HepG2 (cell line): ENCODE measurements around the gene ABCB6. TPM values are rescaled to one million over a fixed set of nuclear protein-coding genes. Genes with fewer than 3 reads are reported as not detected.

Experiments
- CHCHD3 ChIP-seq: sonication (generic); formaldehyde crosslinking; IDR thresholded peaks from 2 replicates; pipeline ENCODE4 v1.8.0; 2022; ENCODE audit warnings: mild to moderate bottlenecking, missing genetic modification reagents, moderate library complexity
- DPF2 ChIP-seq: sonication (generic); formaldehyde crosslinking; IDR thresholded peaks from 2 replicates; pipeline ENCODE4 v1.4.0; 2020; ENCODE audit warnings: mild to moderate bottlenecking, low read depth, missing genetic modification reagents, borderline replicate concordance
- ELF3 ChIP-seq: IDR thresholded peaks from 2 replicates; pipeline ENCODE4 v1.6.1; 2016; ENCODE audit warnings: missing genetic modification reagents, missing compliant biosample characterization
- FOSL1 ChIP-seq: sonication (generic); formaldehyde crosslinking; IDR thresholded peaks from 2 replicates; pipeline ENCODE4 v1.9.0; 2021; ENCODE audit warnings: missing genetic modification reagents, borderline replicate concordance
- KLF9 ChIP-seq: IDR thresholded peaks from 2 replicates; pipeline ENCODE4 v1.6.1; 2016; ENCODE audit warnings: low read depth
- MIXL1 ChIP-seq: IDR thresholded peaks from 2 replicates; pipeline ENCODE4 v1.6.1; 2016
- NR2F6 ChIP-seq, 2 experiments: IDR thresholded peaks; 2 replicates each; pipeline ENCODE4 v1.6.1; 2016; ENCODE audit warnings: antibody characterized with exemption in 1 of 2, mild to moderate bottlenecking in 1 of 2
- POLR2AphosphoS2 ChIP-seq: IDR thresholded peaks from 2 replicates; pipeline ENCODE4 v1.6.1; 2011; ENCODE audit warnings: low read depth, low read length, improper control_type of control experiment
- RARA ChIP-seq: IDR thresholded peaks from 2 replicates; pipeline ENCODE4 v1.6.1; 2016; ENCODE audit warnings: missing genetic modification reagents, missing compliant biosample characterization
- RFX3 ChIP-seq: IDR thresholded peaks from 2 replicates; pipeline ENCODE4 v1.6.1; 2016; ENCODE audit warnings: missing biosample characterization, missing genetic modification reagents
- SKI ChIP-seq: fragments of 450-650 bp; IDR thresholded peaks from one replicate; pipeline ENCODE4 v1.6.1; 2018; ENCODE audit warnings: mild to moderate bottlenecking; ENCODE audit not compliant: partially characterized antibody
- SMAD3 ChIP-seq: sonication (generic); formaldehyde crosslinking; IDR thresholded peaks from 2 replicates; pipeline ENCODE4 v1.4.0; 2020; ENCODE audit warnings: missing genetic modification reagents
- SMAD9 ChIP-seq: sonication (generic); formaldehyde crosslinking; IDR thresholded peaks from 2 replicates; pipeline ENCODE4 v1.5.1; 2020; ENCODE audit warnings: mild to moderate bottlenecking, missing genetic modification reagents
- TMF1 ChIP-seq: sonication (generic); formaldehyde crosslinking; IDR thresholded peaks from 2 replicates; pipeline ENCODE4 v1.8.1; 2022; ENCODE audit warnings: low read depth, missing genetic modification reagents
- ZIK1 ChIP-seq: sonication (generic); formaldehyde crosslinking; IDR thresholded peaks from 2 replicates; pipeline ENCODE4 v1.5.0; 2020; ENCODE audit warnings: mild to moderate bottlenecking, low read depth, missing genetic modification reagents, borderline replicate concordance
- ZMYM2 ChIP-seq: sonication (generic); formaldehyde crosslinking; IDR thresholded peaks from 2 replicates; pipeline ENCODE4 v1.8.0; 2022; ENCODE audit warnings: mild to moderate bottlenecking, missing genetic modification reagents
- ZNF350 ChIP-seq: sonication (generic); formaldehyde crosslinking; IDR thresholded peaks from 2 replicates; pipeline ENCODE4 v1.4.0; 2020; ENCODE audit warnings: mild to moderate bottlenecking, low read depth, missing genetic modification reagents, borderline replicate concordance
- ZNF44 ChIP-seq: sonication (generic); formaldehyde crosslinking; IDR thresholded peaks from 2 replicates; pipeline ENCODE4 v1.5.1; 2020; ENCODE audit warnings: mild to moderate bottlenecking, missing genetic modification reagents
- ZNF446 ChIP-seq: sonication (generic); formaldehyde crosslinking; IDR thresholded peaks from 2 replicates; pipeline ENCODE4 v1.5.0; 2020; ENCODE audit warnings: mild to moderate bottlenecking, missing genetic modification reagents
- ZNF660 ChIP-seq: sonication (generic); formaldehyde crosslinking; IDR thresholded peaks from 2 replicates; pipeline ENCODE4 v1.5.1; 2020; ENCODE audit warnings: mild to moderate bottlenecking, low read depth, missing genetic modification reagents, borderline replicate concordance
- ZNF678 ChIP-seq: sonication (generic); formaldehyde crosslinking; IDR thresholded peaks from 2 replicates; pipeline ENCODE4 v1.4.0; 2020; ENCODE audit warnings: mild to moderate bottlenecking, missing genetic modification reagents
- polyA plus RNA-seq, 8 experiments: library from polyadenylated mRNA; depleted of rRNA in 3 of 8; stranded (reverse) in 7 of 8; unstranded in 1 of 8; fragments of >200 nt; fragmentation: Illumina TruSeq in 4 of 8; extraction: Trizol in 4 of 8; gene quantifications; 2 replicates each; pipeline versions ENCODE4 v1.2.1 to v1.2.3, GENCODE V29; 2011 to 2016; ENCODE audit warnings: low read depth in 4 of 8, missing spikeins in 1 of 8, mixed read lengths in 1 of 8; ENCODE audit not compliant: insufficient read depth in 1 of 8
- total RNA-seq, 5 experiments: library from RNA; depleted of rRNA; stranded (reverse); fragments of >200 nt; fragmentation: Illumina TruSeq; extraction: Trizol; gene quantifications; 2 replicates each; pipeline ENCODE4 v1.2.3, GENCODE V29; 2016; ENCODE audit warnings: low read depth in 1 of 5
- TF ChIP-seq, protein P1 (sequence below): sonication (generic); formaldehyde crosslinking; IDR thresholded peaks from 2 replicates; pipeline ENCODE4 v1.5.1; 2020; ENCODE audit warnings: mild to moderate bottlenecking, missing genetic modification reagents
- TF ChIP-seq, protein P2 (sequence below): sonication (generic); formaldehyde crosslinking; IDR thresholded peaks from 2 replicates; pipeline ENCODE4 v1.5.1; 2020; ENCODE audit warnings: mild to moderate bottlenecking, missing genetic modification reagents, borderline replicate concordance
- TF ChIP-seq, protein P3 (sequence below): sonication (generic); formaldehyde crosslinking; IDR thresholded peaks from 2 replicates; pipeline ENCODE4 v1.4.0; 2020; ENCODE audit warnings: missing genetic modification reagents

ABCB6 gene
- total and polyA plus RNA-seq, 2 of the 13 experiments (the other 11 are each of a cell fraction or from before 2014, with no cell fraction given): 91.1 to 137 TPM

DNA sequence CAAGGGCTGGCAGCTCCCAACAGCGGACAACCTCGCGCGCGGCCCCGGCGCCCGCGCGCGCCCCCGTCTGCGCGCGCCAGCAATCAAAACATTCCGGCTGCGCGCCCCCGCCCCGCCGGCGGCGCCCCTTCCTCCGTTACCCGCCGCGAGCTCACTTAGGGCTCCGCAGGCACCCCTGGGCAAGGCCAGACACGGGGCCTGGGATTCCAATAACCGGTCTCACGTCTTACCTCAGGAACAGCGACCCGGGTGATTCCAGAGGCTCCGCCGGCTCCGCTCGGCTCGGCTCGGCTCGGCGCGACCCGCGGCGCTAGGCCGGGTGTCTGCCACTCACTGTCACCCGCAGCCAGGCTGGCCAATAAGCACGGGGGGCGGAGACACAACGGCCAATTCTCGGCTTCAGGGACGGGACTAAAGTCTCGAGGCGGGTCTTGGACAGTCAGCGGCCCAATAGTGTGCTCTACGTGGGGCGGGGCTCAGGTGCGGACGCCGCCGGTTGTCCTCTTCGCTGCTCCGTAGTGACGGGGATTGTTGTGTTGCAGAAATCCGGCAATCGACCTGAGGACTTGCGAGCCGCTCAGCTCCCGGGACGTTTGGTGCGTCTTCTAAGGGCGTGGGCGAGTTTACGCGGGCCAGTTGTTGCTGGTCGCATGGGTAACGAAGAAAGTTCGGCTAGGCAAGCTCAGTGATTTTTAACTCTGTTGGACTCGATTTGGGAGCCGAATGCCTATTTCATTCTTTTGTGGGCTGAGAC lies 10.7 kb upstream of the ABCB6 start, which contains the start of the genes ANKZF1 and ATG9A (continued):
- TF ChIP-seq, protein P1, sequence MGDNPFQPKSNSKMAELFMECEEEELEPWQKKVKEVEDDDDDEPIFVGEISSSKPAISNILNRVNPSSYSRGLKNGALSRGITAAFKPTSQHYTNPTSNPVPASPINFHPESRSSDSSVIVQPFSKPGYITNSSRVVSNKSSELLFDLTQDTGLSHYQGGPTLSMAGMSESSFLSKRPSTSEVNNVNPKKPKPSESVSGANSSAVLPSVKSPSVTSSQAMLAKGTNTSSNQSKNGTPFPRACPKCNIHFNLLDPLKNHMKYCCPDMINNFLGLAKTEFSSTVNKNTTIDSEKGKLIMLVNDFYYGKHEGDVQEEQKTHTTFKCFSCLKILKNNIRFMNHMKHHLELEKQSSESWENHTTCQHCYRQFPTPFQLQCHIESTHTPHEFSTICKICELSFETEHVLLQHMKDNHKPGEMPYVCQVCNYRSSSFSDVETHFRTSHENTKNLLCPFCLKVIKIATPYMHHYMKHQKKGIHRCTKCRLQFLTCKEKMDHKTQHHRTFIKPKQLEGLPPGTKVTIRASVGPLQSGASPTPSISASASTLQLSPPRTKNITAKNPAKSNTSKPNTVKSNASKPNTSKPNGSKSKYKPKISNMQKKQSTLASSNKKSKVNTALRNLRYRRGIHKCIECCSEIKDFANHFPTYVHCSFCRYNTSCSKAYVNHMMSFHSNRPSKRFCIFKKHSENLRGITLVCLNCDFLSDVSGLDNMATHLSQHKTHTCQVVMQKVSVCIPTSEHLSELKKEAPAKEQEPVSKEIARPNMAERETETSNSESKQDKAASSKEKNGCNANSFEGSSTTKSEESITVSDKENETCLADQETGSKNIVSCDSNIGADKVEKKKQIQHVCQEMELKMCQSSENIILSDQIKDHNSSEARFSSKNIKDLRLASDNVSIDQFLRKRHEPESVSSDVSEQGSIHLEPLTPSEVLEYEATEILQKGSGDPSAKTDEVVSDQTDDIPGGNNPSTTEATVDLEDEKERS (CRISPR knock-in tag): 0 out of 2 replicates have a peak, but pooled peaks have one; percentile 31
- TF ChIP-seq DPF2 (CRISPR knock-in tag) (no peak), ZNF44 (CRISPR knock-in tag) (peak; percentile 94), MIXL1 (CRISPR knock-in tag) (no peak), ZNF678 (no peak), SMAD3 (CRISPR knock-in tag) (peak; percentile 82; the same call in 1 of the 2 replicates), POLR2AphosphoS2 (no peak), CHCHD3 (CRISPR knock-in tag) (0 out of 2 replicates have a peak, but pooled peaks have one; percentile 57), RARA (CRISPR knock-in tag) (peak; percentile 39; the same call in 1 of the 2 replicates), ZNF446 (peak; percentile 72; the same call in 1 of the 2 replicates), FOSL1 (CRISPR knock-in tag) (no peak), ELF3 (peak; percentile 75), TMF1 (CRISPR knock-in tag) (peak; percentile 78; the same call in 1 of the 2 replicates), KLF9 (CRISPR knock-in tag) (no peak), ZNF350 (CRISPR knock-in tag) (0 out of 2 replicates have a peak, but pooled peaks have one; percentile 82), RFX3 (CRISPR knock-in tag) (no peak), ZNF660 (CRISPR knock-in tag) (no peak), SKI (peak; percentile 87), ZMYM2 (CRISPR knock-in tag) (0 out of 2 replicates have a peak, but pooled peaks have one; percentile 46), ZIK1 (CRISPR knock-in tag) (peak; percentile 61), SMAD9 (CRISPR knock-in tag) (peak; percentile 53; the same call in 1 of the 2 replicates), NR2F6 (IDR thresholded peaks at IDR 0.05) (peak; percentile 25; the same call in 1 of the 2 replicates), NR2F6 (CRISPR knock-in tag; IDR thresholded peaks at IDR 0.05) (peak; percentile 38; the same call in 1 of the 2 replicates)
- TF ChIP-seq, protein P2, sequence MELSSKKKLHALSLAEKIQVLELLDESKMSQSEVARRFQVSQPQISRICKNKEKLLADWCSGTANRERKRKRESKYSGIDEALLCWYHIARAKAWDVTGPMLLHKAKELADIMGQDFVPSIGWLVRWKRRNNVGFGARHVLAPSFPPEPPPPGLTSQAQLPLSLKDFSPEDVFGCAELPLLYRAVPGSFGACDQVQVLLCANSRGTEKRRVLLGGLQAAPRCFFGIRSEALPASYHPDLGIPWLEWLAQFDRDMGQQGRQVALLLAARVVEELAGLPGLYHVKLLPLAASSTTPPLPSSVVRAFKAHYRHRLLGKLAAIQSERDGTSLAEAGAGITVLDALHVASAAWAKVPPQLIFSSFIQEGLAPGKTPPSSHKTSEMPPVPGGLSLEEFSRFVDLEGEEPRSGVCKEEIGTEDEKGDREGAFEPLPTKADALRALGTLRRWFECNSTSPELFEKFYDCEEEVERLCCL (CRISPR knock-in tag): 0 out of 2 replicates have a peak, but pooled peaks have one; percentile 23
- TF ChIP-seq, protein P3, sequence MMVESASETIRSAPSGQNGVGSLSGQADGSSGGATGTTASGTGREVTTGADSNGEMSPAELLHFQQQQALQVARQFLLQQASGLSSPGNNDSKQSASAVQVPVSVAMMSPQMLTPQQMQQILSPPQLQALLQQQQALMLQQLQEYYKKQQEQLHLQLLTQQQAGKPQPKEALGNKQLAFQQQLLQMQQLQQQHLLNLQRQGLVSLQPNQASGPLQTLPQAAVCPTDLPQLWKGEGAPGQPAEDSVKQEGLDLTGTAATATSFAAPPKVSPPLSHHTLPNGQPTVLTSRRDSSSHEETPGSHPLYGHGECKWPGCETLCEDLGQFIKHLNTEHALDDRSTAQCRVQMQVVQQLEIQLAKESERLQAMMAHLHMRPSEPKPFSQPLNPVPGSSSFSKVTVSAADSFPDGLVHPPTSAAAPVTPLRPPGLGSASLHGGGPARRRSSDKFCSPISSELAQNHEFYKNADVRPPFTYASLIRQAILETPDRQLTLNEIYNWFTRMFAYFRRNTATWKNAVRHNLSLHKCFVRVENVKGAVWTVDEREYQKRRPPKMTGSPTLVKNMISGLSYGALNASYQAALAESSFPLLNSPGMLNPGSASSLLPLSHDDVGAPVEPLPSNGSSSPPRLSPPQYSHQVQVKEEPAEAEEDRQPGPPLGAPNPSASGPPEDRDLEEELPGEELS (CRISPR knock-in tag): peak; percentile 82; the same call in 1 of the 2 replicates
